SK-N-SH (cell line): ENCODE data around the gene TNFRSF21. TPM values are rescaled to one million over a fixed set of nuclear protein-coding genes. Genes with fewer than 3 reads are reported as not detected.
"Not testable (repeated sequence)": the region's sequence is repeated elsewhere in the genome, so short reads cannot be mapped to it uniquely, and the experiment has no call there.

Experiments
- CTCF ChIA-PET: fragments of 300-600, 350-600 bp; formaldehyde crosslinking; extraction: SDS; loops from one replicate; lab custom pipeline; 2021; lab: Yijun Ruan, JAX
- POLR2A ChIA-PET: fragments of 350-600 bp; sonication (Branson Sonifier 250); formaldehyde crosslinking; extraction: SDS; loops from one replicate; lab custom pipeline; 2020; ENCODE audit warnings: antibody characterized with exemption, inconsistent platforms; lab: Yijun Ruan, JAX
- DNase-seq: peaks from one replicate; pipeline ENCODE4 v3.0.0; 2012
- H2AFZ ChIP-seq: fragments of 200-600 bp; sonication (generic); 2 replicates; pipeline ENCODE4 v1.8.1; 2016; ENCODE audit warnings: antibody characterized with exemption, mild to moderate bottlenecking, low read depth
- H3F3A ChIP-seq: fragments of 200-600 bp; sonication (generic); replicated peaks from 2 replicates; pipeline ENCODE3; 2016; ENCODE audit warnings: antibody characterized with exemption, mild to moderate bottlenecking; ENCODE audit not compliant: insufficient read depth
- H3K27ac ChIP-seq, 2 experiments: fragments of 200-500 bp in 1 of 2; fragments of 200-600 bp in 1 of 2; sonication (Bioruptor generic) in 1 of 2; sonication (generic), shearing (Covaris generic) in 1 of 2; 2 replicates each; pipeline versions ENCODE4 v1.5.1 to v1.6.1; 2014 to 2016; ENCODE audit warnings: low read depth in 2 of 2, inconsistent platforms in 1 of 2, low read length in 1 of 2, mild to moderate bottlenecking in 1 of 2, mixed read lengths in 1 of 2
- H3K27me3 ChIP-seq: fragments of 200-600 bp; sonication (generic), shearing (Covaris generic); 2 replicates; pipeline ENCODE4 v1.6.1; 2016; ENCODE audit warnings: mixed run types; ENCODE audit not compliant: insufficient read depth
- H3K36me3 ChIP-seq, 2 experiments: fragments of 200-500 bp in 1 of 2; fragments of 200-600 bp in 1 of 2; sonication (Bioruptor generic) in 1 of 2; sonication (generic) in 1 of 2; replicated peaks in 1 of 2; 2 replicates each; pipeline versions ENCODE3 to v1.5.1; 2014 to 2016; ENCODE audit warnings: low read length in 1 of 2, mild to moderate bottlenecking in 1 of 2; ENCODE audit not compliant: insufficient read depth in 2 of 2, control insufficient read depth in 1 of 2
- H3K4me1 ChIP-seq, 2 experiments: fragments of 200-500 bp in 1 of 2; fragments of 200-600 bp in 1 of 2; sonication (Bioruptor generic) in 1 of 2; sonication (generic), shearing (Covaris generic) in 1 of 2; 2 replicates each; pipeline versions ENCODE4 v1.5.1 to v1.6.1; 2014 to 2016; ENCODE audit warnings: low read depth in 1 of 2, low read length in 1 of 2, mixed run types in 1 of 2; ENCODE audit not compliant: insufficient read depth in 2 of 2, control insufficient read depth in 1 of 2
- H3K4me2 ChIP-seq: fragments of 200-600 bp; sonication (generic), shearing (Covaris generic); 2 replicates; pipeline ENCODE4 v1.6.1; 2017; ENCODE audit warnings: mixed run types
- H3K4me3 ChIP-seq, 2 experiments: fragments of 200-500 bp in 1 of 2; fragments of 200-600 bp in 1 of 2; sonication (Bioruptor generic) in 1 of 2; sonication (generic), shearing (Covaris generic) in 1 of 2; 2 replicates each; pipeline versions ENCODE4 v1.5.1 to v1.8.1; 2014 to 2016; ENCODE audit warnings: low read depth in 2 of 2, inconsistent platforms in 1 of 2, low read length in 1 of 2, mild to moderate bottlenecking in 1 of 2, mixed read lengths in 1 of 2, moderate library complexity in 1 of 2
- H3K79me2 ChIP-seq: fragments of 200-600 bp; sonication (generic); 2 replicates; pipeline ENCODE4 v1.8.1; 2017; ENCODE audit warnings: mild to moderate bottlenecking; ENCODE audit not compliant: insufficient read depth
- H3K9ac ChIP-seq: fragments of 200-600 bp; sonication (generic); 2 replicates; pipeline ENCODE4 v1.6.1; 2017; ENCODE audit warnings: mixed run types
- H3K9me2 ChIP-seq: fragments of 200-600 bp; sonication (generic); 2 replicates; pipeline ENCODE4 v1.6.1; 2017; ENCODE audit warnings: mixed run types
- H3K9me3 ChIP-seq: fragments of 200-600 bp; sonication (generic); 2 replicates; pipeline ENCODE4 v1.6.1; 2017; ENCODE audit warnings: mixed run types, mild to moderate bottlenecking, moderate library complexity
- H4K20me1 ChIP-seq: fragments of 200-600 bp; sonication (generic); 2 replicates; pipeline ENCODE4 v1.6.1; 2017; ENCODE audit warnings: mild to moderate bottlenecking, mixed run types; ENCODE audit not compliant: insufficient read depth
- FOXM1 ChIP-seq: IDR thresholded peaks from 2 replicates; pipeline ENCODE4 v1.4.0; 2012; ENCODE audit warnings: low read depth, mild to moderate bottlenecking
- NRF1 ChIP-seq: IDR thresholded peaks from 2 replicates; pipeline ENCODE4 v1.6.1; 2012; ENCODE audit warnings: low read depth, mild to moderate bottlenecking, low read length
- POLR2AphosphoS5 ChIP-seq: IDR thresholded peaks from 2 replicates; pipeline ENCODE4 v1.6.1; 2012; ENCODE audit warnings: low read depth, low read length
- SMC3 ChIP-seq: IDR thresholded peaks from 2 replicates; pipeline ENCODE4 v1.6.1; 2012; ENCODE audit warnings: low read depth, low read length, improper control_type of control experiment
- TCF12 ChIP-seq: IDR thresholded peaks from 2 replicates; pipeline ENCODE4 v1.4.0; 2012
- ZBTB33 ChIP-seq: IDR thresholded peaks from 2 replicates; pipeline ENCODE4 v1.4.0; 2012; ENCODE audit warnings: low read depth, borderline replicate concordance
- WGBS: methylation state at CpG from one replicate; pipeline ENCODE4 v1.1.6; 2017; ENCODE audit warnings: low lambda C conversion rate; 5-methylcytosine and 5-hydroxymethylcytosine counted together
- polyA plus RNA-seq, 3 experiments: library from polyadenylated mRNA; depleted of rRNA; stranded (reverse); fragments of >200 nt; gene quantifications; 2 replicates each; pipeline ENCODE4 v1.2.3, GENCODE V29; 2012

TNFRSF21 gene
- polyA plus RNA-seq, 1 of the 3 experiments (the other 2 are of a cell fraction) = 9.2 TPM

GRCh38 chr6:47335466-47335865 lies 25.8 kb upstream of the TNFRSF21 start (continued):
- TF ChIP-seq ZBTB33 (no peak), NRF1 (no peak)
- TF ChIP-seq, all 33 proteins: peak for 0

GRCh38 chr6:47334334-47334733 lies 24.6 kb upstream of the TNFRSF21 start:
- H3K4me1 ChIP-seq = no peaks in the 10 kb centered on the region
- no peaks in the 10 kb centered on the region for H3F3A ChIP-seq
- no peaks in the 10 kb centered on the region for H3K36me3 ChIP-seq
- H3K4me2 ChIP-seq = no peak overlapping the region
- H3K9me3 ChIP-seq = no peaks in the 10 kb centered on the region
- POLR2A ChIA-PET = no interaction called here
- TF ChIP-seq FOXM1 (no peak), SMC3 (no peak), POLR2AphosphoS5 (no peak), TCF12 (no peak)
- no peak overlapping the region for H3K9ac ChIP-seq
- H4K20me1 ChIP-seq = no peaks in the 10 kb centered on the region
- CTCF ChIA-PET = interaction anchor here (1.6 kb wide), 1 partner anchor 10 kb away, joined by 4 read pairs; no protein-coding TSS in a partner anchor
- no peak overlapping the region for H3K27ac ChIP-seq
- no peak for DNase-seq
- H3K79me2 ChIP-seq = no peaks in the 10 kb centered on the region
- no peaks in the 10 kb centered on the region for H3K9me2 ChIP-seq
- no peak overlapping the region for H2AFZ ChIP-seq
- no peaks in the 10 kb centered on the region for H3K27me3 ChIP-seq
- H3K4me3 ChIP-seq = no peak overlapping the region

- H3K36me3 ChIP-seq, H3K9me2 ChIP-seq, H4K20me1 ChIP-seq, H3K79me2 ChIP-seq, POLR2A ChIA-PET, DNase-seq, H3F3A ChIP-seq, H3K4me1 ChIP-seq, H2AFZ ChIP-seq, H3K4me3 ChIP-seq, H3K4me2 ChIP-seq, CTCF ChIA-PET, H3K27ac ChIP-seq, H3K27me3 ChIP-seq, H3K9ac ChIP-seq, H3K9me3 ChIP-seq: not testable (repeated sequence)
- WGBS = 3% methylated on average over 3 of the region's 3 CpGs
These were observed 18.9 kb upstream of the TNFRSF21 start for GRCh38 chr6:47328606-47329005.

- H3K9me3 ChIP-seq, H3K79me2 ChIP-seq, H3K9ac ChIP-seq, H3K27ac ChIP-seq, H3K27me3 ChIP-seq, H2AFZ ChIP-seq, DNase-seq, H3K9me2 ChIP-seq, POLR2A ChIA-PET, H3K36me3 ChIP-seq, H3F3A ChIP-seq, CTCF ChIA-PET, H3K4me1 ChIP-seq, H3K4me2 ChIP-seq, H3K4me3 ChIP-seq, H4K20me1 ChIP-seq: not testable (repeated sequence)
- WGBS = 0% methylated on average over 2 of the region's 4 CpGs
These were observed 18.4 kb upstream of the TNFRSF21 start for GRCh38 chr6:47328139-47328538.
